ENCODE results near the gene ACSL5. TPM values are rescaled to one million over a fixed set of nuclear protein-coding genes. Genes with fewer than 3 reads are reported as not detected.

ACSL5 gene
- total and polyA plus RNA-seq, 11 donors, result 4.0 to 23.8 (median 7.0) TPM

- ATAC-seq (no peak), DNase-seq (no peak)
- Histone ChIP-seq H3K4me1 (no peaks in the 10 kb centered on the region), H3K27me3 (no peaks in the 10 kb centered on the region), H3K27ac (no peak overlapping the region), H3K9me3 (no peaks in the 10 kb centered on the region), H3K36me3 (peaks cover 0 to 100% (median 97%) of the 10 kb centered on the region in 9 donors), H3K4me3 (no peak overlapping the region)
- WGBS, 4 donors, result 81 to 87% (median 84%) methylated on average over 13 to 15 of the region's 15 CpGs
- intact Hi-C loops (cut with DNase I), result loop anchor here in 8 of 10 donors (5.0 to 10.0 kb wide), 3 partner anchors 112 to 255 kb away; no protein-coding TSS in a partner anchor
- TF ChIP-seq POLR2A (IDR thresholded peaks at IDR 0.05) (no peak), CTCF (IDR thresholded peaks at IDR 0.05) (no peak)
Measured at GRCh38 chr10:112429654-112430230, 55.8 kb downstream of the ACSL5 start.

- Histone ChIP-seq H3K4me3 (no peak overlapping the region), H3K27ac (no peak overlapping the region), H3K9me3 (no peaks in the 10 kb centered on the region), H3K36me3 (peaks cover 0 to 100% (median 91%) of the 10 kb centered on the region in 9 donors), H3K4me1 (no peaks in the 10 kb centered on the region), H3K27me3 (no peaks in the 10 kb centered on the region)
- TF ChIP-seq POLR2A (IDR thresholded peaks at IDR 0.05) (no peak), CTCF (IDR thresholded peaks at IDR 0.05) (no peak)
- ATAC-seq (no peak), DNase-seq (no peak)
- intact Hi-C loops (cut with DNase I), result loop anchor here in 7 of 10 donors (5.0 to 10.0 kb wide), 3 partner anchors 116 to 258 kb away; no protein-coding TSS in a partner anchor
- WGBS, 4 donors, result 91 to 96% (median 95%) methylated on average over 2 of the region's 2 CpGs
Measured at GRCh38 chr10:112433136-112433535, 59.2 kb downstream of the ACSL5 start.

- Histone ChIP-seq H3K9me3 (no peaks in the 10 kb centered on the region), H3K36me3 (peaks cover 0 to 100% (median 93%) of the 10 kb centered on the region in 9 donors), H3K4me1 (no peaks in the 10 kb centered on the region), H3K27me3 (no peaks in the 10 kb centered on the region), H3K4me3 (no peak overlapping the region), H3K27ac (no peak overlapping the region)
- intact Hi-C loops (cut with DNase I), result loop anchor here in 8 of 10 donors (2.0 to 10.0 kb wide), 7 partner anchors 118 to 263 kb away; partner anchors contain the start of gene GPAM (in 2 of the 8)
- WGBS, 4 donors, result 79 to 90% (median 88%) methylated on average over 2 of the region's 2 CpGs
- TF ChIP-seq POLR2A (IDR thresholded peaks at IDR 0.05), result no peak
- TF ChIP-seq CTCF (IDR thresholded peaks at IDR 0.05), result peak; percentile 26 to 73 (median 48)
- DNase-seq (no peak), ATAC-seq (no peak)
Measured at GRCh38 chr10:112434988-112435619, 61.2 kb downstream of the ACSL5 start.

- TF ChIP-seq CTCF (IDR thresholded peaks at IDR 0.05) (no peak), POLR2A (IDR thresholded peaks at IDR 0.05) (no peak)
- Histone ChIP-seq H3K4me3 (no peak overlapping the region), H3K27me3 (no peaks in the 10 kb centered on the region), H3K36me3 (peaks cover 0 to 100% (median 87%) of the 10 kb centered on the region in 9 donors), H3K4me1 (peaks cover 0 to 10% (median 0%) of the 10 kb centered on the region in 12 donors), H3K27ac (no peak overlapping the region), H3K9me3 (no peaks in the 10 kb centered on the region)
- intact Hi-C loops (cut with DNase I), result loop anchor here in 7 of 10 donors (5.0 to 10.0 kb wide), 4 partner anchors 124 to 266 kb away; partner anchors contain the start of gene GPAM (in 1 of the 7)
- DNase-seq (no peak), ATAC-seq (no peak)
- WGBS, 4 donors, result 93 to 95% (median 94%) methylated on average over 4 of the region's 4 CpGs
Measured at GRCh38 chr10:112438356-112438755, 64.4 kb downstream of the ACSL5 start.
